Measurements from ENCODE around the gene CCDC9. TPM values are rescaled to one million over a fixed set of nuclear protein-coding genes. Genes with fewer than 3 reads are reported as not detected.
"Not testable (repeated sequence)": the region's sequence is repeated elsewhere in the genome, so short reads cannot be mapped to it uniquely, and the experiment has no call there.

The CCDC9 gene
- total RNA-seq, 4 donors from 2014 or later, result 6.6 to 16.8 (median 10.5) TPM

DNA sequence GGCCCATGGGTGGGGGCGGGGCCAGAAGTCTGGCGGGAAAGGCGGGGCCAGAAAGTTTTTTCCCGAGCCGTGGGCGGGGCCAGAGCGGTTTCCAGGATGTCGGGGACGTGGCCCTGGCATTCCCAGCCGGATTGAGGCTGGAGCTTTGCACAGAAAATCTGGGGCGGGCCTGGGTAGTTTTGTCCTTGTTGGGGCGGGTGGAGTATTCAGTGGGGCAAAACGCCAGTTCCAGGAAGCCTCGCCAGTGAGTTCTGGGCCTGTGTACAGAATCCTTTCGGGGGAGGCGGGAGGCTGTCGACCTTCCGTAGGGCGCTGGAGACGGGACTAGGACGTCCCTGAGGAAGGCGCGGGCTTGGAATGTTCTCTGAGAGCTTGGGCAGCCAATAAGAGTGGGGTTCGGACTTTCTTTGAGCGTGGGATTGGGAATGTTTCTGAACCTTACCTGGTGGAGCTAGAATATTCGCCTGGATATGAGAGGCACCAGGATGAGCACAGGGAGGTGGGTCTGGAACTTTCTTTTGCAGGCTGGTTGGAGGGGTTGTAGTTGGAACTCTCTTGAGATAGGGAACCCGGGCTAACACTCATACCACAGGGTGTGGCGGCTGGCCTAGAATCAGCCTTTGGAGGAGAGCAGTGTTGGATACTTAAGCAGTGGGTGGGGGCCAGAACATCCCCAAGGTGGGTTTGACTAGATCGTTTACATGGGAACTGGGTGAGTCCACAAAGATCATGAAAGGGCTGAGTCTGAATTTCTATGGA, 1.3 kb downstream of the CCDC9 start:
- intact Hi-C loops (cut with DNase I), result no loop called here

DNA sequence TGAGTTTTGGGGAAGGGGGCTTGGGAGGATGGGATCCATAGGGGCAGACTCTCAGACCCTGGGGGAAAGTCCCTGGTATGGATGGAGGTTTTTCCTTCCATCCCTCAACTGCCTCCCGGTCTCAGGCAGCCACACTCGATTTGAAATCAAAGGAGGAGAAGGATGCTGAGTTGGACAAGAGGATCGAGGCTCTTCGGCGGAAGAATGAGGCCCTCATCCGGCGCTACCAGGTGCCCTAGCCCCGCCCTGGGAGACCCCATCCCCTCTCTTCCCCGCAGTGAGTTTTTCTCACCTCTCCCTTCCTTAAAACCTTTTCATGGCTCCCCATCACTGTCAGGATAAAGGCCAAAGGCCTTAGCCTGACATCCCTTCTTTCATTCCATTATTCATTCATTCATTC, 2.1 kb downstream of the CCDC9 start:
- peaks cover 9 to 54% (median 28%) of the 10 kb centered on the region in 3 donors for H3K36me3 ChIP-seq
- WGBS, 2 donors, result 90 to 91% methylated on average over 9 of the region's 9 CpGs
- H3K4me3 ChIP-seq, result peak overlapping the region in 2 of 4 donors; percentile 63 to 76

More for the DNA sequence above, 1.3 kb downstream of the CCDC9 start:
- no peaks in the 10 kb centered on the region for H3K27me3 ChIP-seq
- 3 to 6% methylated on average over 15 to 22 of the region's 29 CpGs for WGBS, 2 donors
- peak overlapping the region; percentile 96 to 98 (median 96) for H3K27ac ChIP-seq
- peaks cover 20 to 65% (median 21%) of the 10 kb centered on the region in 3 donors for H3K4me1 ChIP-seq
- no peaks in the 10 kb centered on the region for H3K9me3 ChIP-seq
- TF ChIP-seq POLR2A (IDR thresholded peaks at IDR 0.05), result peak in 2 of 4 donors; percentile 25 to 53
- TF ChIP-seq, protein P1, sequence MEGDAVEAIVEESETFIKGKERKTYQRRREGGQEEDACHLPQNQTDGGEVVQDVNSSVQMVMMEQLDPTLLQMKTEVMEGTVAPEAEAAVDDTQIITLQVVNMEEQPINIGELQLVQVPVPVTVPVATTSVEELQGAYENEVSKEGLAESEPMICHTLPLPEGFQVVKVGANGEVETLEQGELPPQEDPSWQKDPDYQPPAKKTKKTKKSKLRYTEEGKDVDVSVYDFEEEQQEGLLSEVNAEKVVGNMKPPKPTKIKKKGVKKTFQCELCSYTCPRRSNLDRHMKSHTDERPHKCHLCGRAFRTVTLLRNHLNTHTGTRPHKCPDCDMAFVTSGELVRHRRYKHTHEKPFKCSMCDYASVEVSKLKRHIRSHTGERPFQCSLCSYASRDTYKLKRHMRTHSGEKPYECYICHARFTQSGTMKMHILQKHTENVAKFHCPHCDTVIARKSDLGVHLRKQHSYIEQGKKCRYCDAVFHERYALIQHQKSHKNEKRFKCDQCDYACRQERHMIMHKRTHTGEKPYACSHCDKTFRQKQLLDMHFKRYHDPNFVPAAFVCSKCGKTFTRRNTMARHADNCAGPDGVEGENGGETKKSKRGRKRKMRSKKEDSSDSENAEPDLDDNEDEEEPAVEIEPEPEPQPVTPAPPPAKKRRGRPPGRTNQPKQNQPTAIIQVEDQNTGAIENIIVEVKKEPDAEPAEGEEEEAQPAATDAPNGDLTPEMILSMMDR (IDR thresholded peaks at IDR 0.05), result no peak
- peak overlapping the region; percentile 55 to 76 (median 64) for H3K4me3 ChIP-seq
- peak; percentile 93 for DNase-seq
- peaks cover 9 to 45% (median 25%) of the 10 kb centered on the region in 3 donors for H3K36me3 ChIP-seq

DNA sequence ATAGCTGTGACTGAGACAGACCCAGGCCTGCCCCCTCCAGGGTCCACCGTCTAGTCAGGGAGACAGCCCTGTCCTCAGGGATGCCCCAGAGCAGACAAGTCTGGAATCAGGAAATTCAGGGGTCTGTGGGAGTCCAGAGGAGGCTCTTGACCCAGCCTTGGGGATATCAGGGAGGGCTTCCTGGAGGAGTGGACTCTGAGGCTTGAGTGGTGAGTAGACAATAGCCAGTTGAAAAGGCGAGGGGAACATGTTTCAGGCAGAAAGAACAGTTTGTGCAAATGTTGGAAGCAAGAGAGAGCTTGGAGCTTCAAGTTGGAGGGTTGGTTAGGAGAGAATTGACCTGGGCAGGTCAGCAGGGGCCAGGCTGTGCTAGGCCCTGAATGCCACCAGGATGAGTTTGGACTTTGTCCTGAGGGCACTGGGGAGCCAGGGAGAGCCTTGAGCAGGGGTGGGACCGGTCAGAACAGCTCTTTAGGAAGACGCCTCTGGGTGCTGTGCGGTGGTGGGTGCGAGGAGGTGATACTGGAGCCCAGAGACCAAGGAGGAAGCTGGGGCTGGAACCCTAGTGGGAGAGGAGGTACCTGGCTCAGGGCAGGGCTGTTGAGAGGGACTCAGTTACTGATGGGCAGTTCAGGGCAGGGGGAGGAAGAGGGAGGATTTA, 2.7 kb downstream of the CCDC9 start:
- peaks cover 9 to 60% (median 28%) of the 10 kb centered on the region in 3 donors for H3K36me3 ChIP-seq
- intact Hi-C loops (cut with DNase I), result no loop called here
- peak overlapping the region in 1 of 4 donors; percentile 63 for H3K4me3 ChIP-seq
- peak overlapping the region in 2 of 4 donors; percentile 96 to 97 for H3K27ac ChIP-seq
- peaks cover 13 to 51% (median 16%) of the 10 kb centered on the region in 3 donors for H3K4me1 ChIP-seq
- DNase-seq, result no peak
- WGBS, 2 donors, result 92% methylated on average over 6 of the region's 6 CpGs
- no peaks in the 10 kb centered on the region for H3K27me3 ChIP-seq
- no peaks in the 10 kb centered on the region for H3K9me3 ChIP-seq
- TF ChIP-seq, protein P1 (IDR thresholded peaks at IDR 0.05), result no peak
- no peak for TF ChIP-seq POLR2A (IDR thresholded peaks at IDR 0.05)

More for the DNA sequence above, 2.1 kb downstream of the CCDC9 start:
- Histone ChIP-seq H3K9me3 (no peaks in the 10 kb centered on the region), H3K4me1 (peaks cover 17 to 57% (median 20%) of the 10 kb centered on the region in 3 donors), H3K27ac (peak overlapping the region in 2 of 4 donors; percentile 96 to 97), H3K27me3 (no peaks in the 10 kb centered on the region)
- intact Hi-C loops (cut with DNase I), result no loop called here
- no peak for TF ChIP-seq POLR2A (IDR thresholded peaks at IDR 0.05)
- TF ChIP-seq, protein P1 (IDR thresholded peaks at IDR 0.05), result no peak
- no peak for DNase-seq

DNA sequence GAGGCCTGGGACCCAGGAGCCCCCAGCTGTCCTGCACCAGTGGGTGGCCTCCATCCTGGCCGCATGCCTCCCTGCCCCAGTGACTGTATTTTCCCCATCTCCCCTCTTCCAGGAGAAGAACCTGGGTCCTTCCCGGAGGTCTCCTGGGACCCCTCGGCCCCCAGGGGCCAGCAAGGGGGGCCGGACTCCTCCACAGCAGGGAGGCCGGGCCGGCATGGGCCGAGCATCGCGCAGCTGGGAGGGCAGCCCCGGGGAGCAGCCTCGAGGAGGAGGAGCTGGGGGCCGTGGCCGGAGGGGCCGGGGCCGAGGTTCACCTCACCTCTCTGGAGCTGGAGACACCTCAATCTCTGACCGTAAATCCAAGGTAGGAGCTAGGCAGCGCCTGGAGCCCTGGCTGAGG, 4.2 kb downstream of the CCDC9 start:
- TF ChIP-seq, protein P1 (IDR thresholded peaks at IDR 0.05), result no peak
- TF ChIP-seq POLR2A (IDR thresholded peaks at IDR 0.05), result no peak
- H3K36me3 ChIP-seq, result peaks cover 22 to 74% (median 40%) of the 10 kb centered on the region in 3 donors
- H3K27ac ChIP-seq, result no peak overlapping the region
- H3K4me1 ChIP-seq, result peaks cover 13 to 40% (median 14%) of the 10 kb centered on the region in 3 donors
- intact Hi-C loops (cut with DNase I), result no loop called here
- H3K27me3 ChIP-seq, result no peaks in the 10 kb centered on the region
- 92 to 100% methylated on average over 2 of the region's 17 CpGs for WGBS, 2 donors
- H3K9me3 ChIP-seq, result no peaks in the 10 kb centered on the region
- no peak overlapping the region for H3K4me3 ChIP-seq
- DNase-seq, result no peak

DNA sequence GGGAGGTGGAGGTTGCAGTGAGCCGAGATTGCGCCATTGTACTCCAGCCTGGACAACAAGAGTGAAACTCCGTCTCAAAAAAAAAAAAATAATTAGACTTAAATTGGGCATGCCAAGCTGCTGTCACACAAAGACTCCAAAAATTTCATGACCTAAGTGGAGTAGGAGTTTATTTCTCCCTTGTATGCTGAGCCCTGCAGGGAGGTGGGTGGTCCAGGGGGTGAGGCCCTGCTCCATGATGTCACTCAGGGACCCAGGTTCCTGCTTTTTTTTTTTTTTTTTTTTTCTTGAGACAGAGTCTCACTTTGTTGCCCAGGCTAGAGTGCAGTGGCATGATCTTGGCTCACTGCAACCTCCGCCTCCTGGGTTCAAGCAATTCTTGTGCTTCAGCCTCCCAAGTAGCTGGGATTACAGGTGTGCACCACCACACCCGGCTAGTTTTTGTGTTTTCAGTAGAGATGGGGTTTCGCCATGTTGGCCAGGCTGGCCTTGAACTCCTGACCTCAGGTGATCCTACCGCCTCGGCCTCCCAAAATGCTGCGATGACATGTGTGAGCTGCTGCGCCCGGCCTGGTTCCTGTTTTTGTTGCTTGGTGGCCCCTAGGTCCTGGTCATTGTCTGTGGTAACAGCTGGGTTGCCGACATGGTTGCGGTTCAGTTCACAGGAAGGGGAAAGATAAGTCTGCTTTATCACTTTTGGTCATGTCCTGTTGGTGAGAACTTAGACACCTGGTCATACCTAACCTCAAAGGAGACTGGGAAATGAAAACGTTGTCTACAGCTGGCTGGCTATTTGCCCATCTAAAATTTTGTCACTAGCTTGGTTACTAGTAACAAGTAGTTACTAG, 5.8 kb downstream of the CCDC9 start:
- H3K27ac ChIP-seq, result not testable (repeated sequence)
- 79 to 89% methylated on average over 11 to 13 of the region's 14 CpGs for WGBS, 2 donors

More for the DNA sequence above, 5.8 kb downstream of the CCDC9 start:
- Histone ChIP-seq H3K4me1 (peaks cover 9 to 36% (median 13%) of the 10 kb centered on the region in 3 donors), H3K36me3 (peaks cover 22 to 91% (median 49%) of the 10 kb centered on the region in 3 donors)
- intact Hi-C loops (cut with DNase I); H3K9me3 ChIP-seq; DNase-seq; H3K4me3 ChIP-seq; H3K27me3 ChIP-seq: not testable (repeated sequence)

All from esophagus squamous epithelium (tissue), 5 donors.